A673 (cell line): ENCODE measurements around the gene ZNF75A. TPM values are rescaled to one million over a fixed set of nuclear protein-coding genes. Genes with fewer than 3 reads are reported as not detected.

Experiments used
- BruUV-seq: library from RNA; stranded (reverse); fragments of 400-500 nt; replicated peaks from 2 replicates; lab custom pipeline; 2021; lab: Mats Ljungman, UMichigan
- CTCF ChIA-PET: fragments of 300-600 bp; sonication (Branson Sonifier 250); formaldehyde crosslinking; loops from one replicate; lab custom pipeline; 2022; ENCODE audit warnings: antibody characterized with exemption; lab: Charles Lee
- POLR2A ChIA-PET: fragments of 300-600 bp; sonication (Branson Sonifier 250); formaldehyde crosslinking; loops from one replicate; lab custom pipeline; 2022; ENCODE audit warnings: antibody characterized with exemption; ENCODE audit not compliant: low non-redundant PET; lab: Charles Lee
- DNase-seq: peaks from one replicate; pipeline ENCODE4 v3.0.0-alpha.2; 2015; ENCODE audit warnings: low spot score
- H3K27ac ChIP-seq: fragments of 200-600 bp; sonication (generic); 2 replicates; pipeline ENCODE4 v1.5.1; 2016; ENCODE audit warnings: mixed run types, low read depth, mild to moderate bottlenecking, mixed read lengths, antibody characterized with exemption, low read length; ENCODE audit not compliant: poor library complexity, severe bottlenecking
- H3K27me3 ChIP-seq: fragments of 200-600 bp; sonication (generic); replicated peaks from 2 replicates; pipeline ENCODE4 v1.6.1; 2017; ENCODE audit warnings: mixed run types, low read depth, mild to moderate bottlenecking, mixed read lengths, antibody characterized with exemption, low read length; ENCODE audit not compliant: insufficient read depth, poor library complexity
- H3K36me3 ChIP-seq: fragments of 200-600 bp; sonication (generic); 2 replicates; pipeline ENCODE4 v1.6.1; 2016; ENCODE audit warnings: mixed run types, mild to moderate bottlenecking, mixed read lengths, antibody characterized with exemption, low read length; ENCODE audit not compliant: insufficient read depth, poor library complexity, severe bottlenecking
- H3K4me1 ChIP-seq: fragments of 200-600 bp; sonication (generic); 2 replicates; pipeline ENCODE4 v1.6.1; 2017; ENCODE audit warnings: mixed run types, mild to moderate bottlenecking, mixed read lengths, antibody characterized with exemption, low read length; ENCODE audit not compliant: insufficient read depth, poor library complexity, severe bottlenecking
- H3K4me3 ChIP-seq: fragments of 200-600 bp; sonication (generic); 2 replicates; pipeline ENCODE4 v1.5.1; 2016; ENCODE audit warnings: low read depth, mixed run types, mild to moderate bottlenecking, mixed read lengths, low read length; ENCODE audit not compliant: poor library complexity, severe bottlenecking
- H3K9me3 ChIP-seq: fragments of 200-600 bp; sonication (generic); 2 replicates; pipeline ENCODE4 v1.6.1; 2016; ENCODE audit warnings: mixed run types, low read depth, mild to moderate bottlenecking, mixed read lengths, antibody characterized with exemption, low read length; ENCODE audit not compliant: poor library complexity, severe bottlenecking
- CTCF ChIP-seq: fragments of 300-800, 200-600 bp; sonication (generic); conservative IDR thresholded peaks from 2 replicates; pipeline ENCODE4 v1.5.1; 2017; ENCODE audit warnings: low read depth, mild to moderate bottlenecking, antibody characterized with exemption, low read length, moderate library complexity, mixed read lengths
- EZH2 ChIP-seq: fragments of 200-600 bp; sonication (generic); IDR thresholded peaks from 2 replicates; pipeline ENCODE4 v1.6.1; 2017; ENCODE audit warnings: borderline replicate concordance, low read depth, mild to moderate bottlenecking, mixed read lengths, antibody characterized with exemption, low read length; ENCODE audit not compliant: poor library complexity, severe bottlenecking
- intact Hi-C: fragments of 100-400 bp; cut with micrococcal nuclease; formaldehyde crosslinking; loops from one replicate; pipeline ENCODE4 v1.10.0; 2022; ENCODE audit not compliant: unreplicated experiment
- total RNA-seq: library from RNA; stranded (reverse); gene quantifications from 2 replicates; pipeline ENCODE4 v1.2.3, GENCODE V29; 2021

The ZNF75A gene
- total RNA-seq, 1 experiment from 2014 or later, result 44.5 TPM

- peaks cover 51% of the 10 kb centered on the region for H3K36me3 ChIP-seq
- H3K4me3 ChIP-seq, result peak overlapping the region; percentile 71
- H3K27ac ChIP-seq, result no peak overlapping the region
- H3K4me1 ChIP-seq, result peaks cover 4% of the 10 kb centered on the region
- ChIA-PET CTCF (no interaction called here), POLR2A (interaction anchor here (0.7 kb wide), 1 partner anchor 75 kb away, joined by 3 read pairs; no protein-coding TSS in a partner anchor)
- intact Hi-C loops, result no loop called here
- H3K27me3 ChIP-seq, result no peaks in the 10 kb centered on the region
- no peak for TF ChIP-seq CTCF
- no peak for TF ChIP-seq EZH2
- DNase-seq, result no peak
- BruUV-seq, result no TSS peak
- H3K9me3 ChIP-seq, result peaks cover 30% of the 10 kb centered on the region
Observed at GRCh38 chr16:3285131-3285530, 20.2 kb upstream of the ZNF75A start.

- DNase-seq, result no peak
- H3K4me1 ChIP-seq, result no peaks in the 10 kb centered on the region
- peaks cover 82% of the 10 kb centered on the region for H3K36me3 ChIP-seq
- peaks cover 74% of the 10 kb centered on the region for H3K9me3 ChIP-seq
- no peak for TF ChIP-seq EZH2
- no peak for TF ChIP-seq CTCF
- ChIA-PET POLR2A (no interaction called here), CTCF (no interaction called here)
- no TSS peak for BruUV-seq
- no peak overlapping the region for H3K4me3 ChIP-seq
- intact Hi-C loops, result no loop called here
- H3K27me3 ChIP-seq, result no peaks in the 10 kb centered on the region
- no peak overlapping the region for H3K27ac ChIP-seq
Observed at GRCh38 chr16:3289998-3290673, 15.2 kb upstream of the ZNF75A start.

- Histone ChIP-seq H3K36me3 (peaks cover 60% of the 10 kb centered on the region), H3K27ac (no peak overlapping the region), H3K4me1 (no peaks in the 10 kb centered on the region), H3K27me3 (no peaks in the 10 kb centered on the region), H3K9me3 (peaks cover 81% of the 10 kb centered on the region), H3K4me3 (no peak overlapping the region)
- intact Hi-C loops, result no loop called here
- ChIA-PET CTCF (no interaction called here), POLR2A (no interaction called here)
- TF ChIP-seq EZH2, result no peak
- no peak for TF ChIP-seq CTCF
- DNase-seq, result no peak
- BruUV-seq, result no TSS peak
Observed at GRCh38 chr16:3292604-3293003, 12.7 kb upstream of the ZNF75A start.
